Adrenal gland (tissue), 5 donors: ENCODE results near the gene ZNF740.

ENCODE experiments used
- POLR2A ChIP-seq, 2 donors: fragments of 450-650 bp; IDR thresholded peaks; one replicate each; pipeline ENCODE4 v1.6.1; 2017; ENCODE audit warnings: antibody characterized with exemption in 2 of 2, mild to moderate bottlenecking in 2 of 2, moderate library complexity in 1 of 2
- TF ChIP-seq, protein P1 (sequence below), 6 experiments: fragments of 450-650 bp in 4 of 6; fragments of 200-600 bp in 2 of 6; sonication (generic) in 1 of 6; IDR thresholded peaks; 1 replicate in 5 of 6; 2 replicates in 1 of 6; pipeline versions ENCODE4 v1.5.1 to v1.8.0; 2016 to 2021; ENCODE audit warnings: antibody characterized with exemption in 6 of 6, mild to moderate bottlenecking in 2 of 6, moderate library complexity in 1 of 6
- donor health status: DM: no; HTN: no; CAD: no.

- no peak for TF ChIP-seq POLR2A (IDR thresholded peaks at IDR 0.05)
- TF ChIP-seq, protein P1, sequence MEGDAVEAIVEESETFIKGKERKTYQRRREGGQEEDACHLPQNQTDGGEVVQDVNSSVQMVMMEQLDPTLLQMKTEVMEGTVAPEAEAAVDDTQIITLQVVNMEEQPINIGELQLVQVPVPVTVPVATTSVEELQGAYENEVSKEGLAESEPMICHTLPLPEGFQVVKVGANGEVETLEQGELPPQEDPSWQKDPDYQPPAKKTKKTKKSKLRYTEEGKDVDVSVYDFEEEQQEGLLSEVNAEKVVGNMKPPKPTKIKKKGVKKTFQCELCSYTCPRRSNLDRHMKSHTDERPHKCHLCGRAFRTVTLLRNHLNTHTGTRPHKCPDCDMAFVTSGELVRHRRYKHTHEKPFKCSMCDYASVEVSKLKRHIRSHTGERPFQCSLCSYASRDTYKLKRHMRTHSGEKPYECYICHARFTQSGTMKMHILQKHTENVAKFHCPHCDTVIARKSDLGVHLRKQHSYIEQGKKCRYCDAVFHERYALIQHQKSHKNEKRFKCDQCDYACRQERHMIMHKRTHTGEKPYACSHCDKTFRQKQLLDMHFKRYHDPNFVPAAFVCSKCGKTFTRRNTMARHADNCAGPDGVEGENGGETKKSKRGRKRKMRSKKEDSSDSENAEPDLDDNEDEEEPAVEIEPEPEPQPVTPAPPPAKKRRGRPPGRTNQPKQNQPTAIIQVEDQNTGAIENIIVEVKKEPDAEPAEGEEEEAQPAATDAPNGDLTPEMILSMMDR (IDR thresholded peaks at IDR 0.05), result no peak
These were observed 34.3 kb downstream of the ZNF740 start for GRCh38 chr12:53214687-53215455.
